GM21515 (cell line): Measurements from ENCODE around the gene TXK.

Source experiments
- ATAC-seq: cut with Tn5 transposase; IDR thresholded peaks from one replicate; pipeline ENCODE4 v1.9.1; 2021; ENCODE audit not compliant: unreplicated experiment

Gene TXK

GRCh38 chr4:48025005-48025404 is 109.0 kb downstream of the TXK start:
- no peak for ATAC-seq

GRCh38 chr4:48024522-48024921 is 109.5 kb downstream of the TXK start:
- no peak for ATAC-seq

- no peak for ATAC-seq
Measured at GRCh38 chr4:48022192-48022799, 111.8 kb downstream of the TXK start.

DNA sequence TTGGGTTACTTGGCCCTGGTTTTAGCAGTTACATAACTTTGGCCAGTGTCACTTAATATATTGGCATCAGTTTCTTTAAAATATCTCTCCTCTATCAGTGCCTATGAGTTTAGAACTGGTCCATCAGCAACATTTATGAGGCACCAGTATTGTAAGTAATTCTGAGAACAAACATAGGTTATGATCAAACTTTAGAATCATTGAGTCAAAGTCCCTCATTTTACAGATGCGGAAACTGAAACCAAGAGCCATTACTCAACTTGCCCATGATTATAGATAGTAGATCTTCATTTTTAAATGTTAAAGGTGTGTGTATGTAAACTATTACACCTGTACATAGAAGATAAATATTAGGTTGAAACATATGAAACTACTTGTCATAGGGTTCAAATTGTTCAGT is 113.0 kb downstream of the TXK start:
- ATAC-seq = no peak

DNA sequence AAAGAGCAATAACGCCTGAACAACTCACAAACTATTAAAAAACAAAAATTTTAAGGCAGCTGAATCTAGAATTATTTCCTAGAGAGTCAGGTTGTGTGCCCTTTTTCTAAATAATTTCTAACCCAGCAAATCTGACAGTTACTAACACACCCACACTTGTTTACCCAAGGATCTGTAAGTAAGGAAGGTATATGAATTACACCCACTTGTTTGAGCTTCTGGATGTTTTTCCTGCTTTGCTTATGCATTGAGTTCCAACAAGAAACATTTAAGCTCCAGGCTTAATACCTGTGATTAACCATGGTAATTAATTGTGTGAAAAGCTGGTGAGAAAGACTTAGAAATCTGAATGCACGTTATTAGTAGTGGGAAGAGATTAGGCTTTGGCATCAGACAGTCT is 115.9 kb downstream of the TXK start:
- ATAC-seq = no peak

- ATAC-seq = peak; percentile 2
Measured at GRCh38 chr4:48017108-48017571, 116.9 kb downstream of the TXK start.
